Iris pigment epithelial cell (primary cell): ENCODE results near the gene NDC80.
A peak's percentile ranks its signal among the peaks of the same experiment; 100 is the strongest.
"Not testable (repeated sequence)": the region's sequence is repeated elsewhere in the genome, so short reads cannot be mapped to it uniquely, and the experiment has no call there.

Experiments
- DNase-seq: peaks from one replicate; pipeline ENCODE4 v3.0.0-alpha.2; 2011; ENCODE audit warnings: low read depth

NDC80 gene

DNA sequence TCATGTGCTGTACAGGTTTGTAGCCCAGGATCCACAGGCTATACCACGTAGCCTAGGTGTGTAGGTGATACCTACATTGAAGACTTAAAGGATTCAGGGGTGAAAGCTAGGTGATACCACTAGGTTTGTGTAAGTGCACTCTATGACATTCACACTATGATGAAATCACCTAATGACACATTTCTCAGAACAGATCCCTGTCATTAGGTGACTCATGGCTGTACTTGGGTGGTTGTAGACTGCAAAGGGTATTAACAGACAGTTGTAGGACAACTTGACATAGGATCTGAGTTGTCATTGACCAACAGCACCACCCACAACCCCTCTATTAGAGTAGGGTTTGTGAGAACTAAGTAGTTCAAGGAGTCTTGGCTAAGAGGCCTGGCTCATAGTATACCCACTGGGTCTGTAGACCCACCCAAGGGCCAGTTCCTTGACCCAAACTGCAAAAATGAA is 56.5 kb downstream of the NDC80 start:
- DNase-seq, result peak; percentile 35

DNA sequence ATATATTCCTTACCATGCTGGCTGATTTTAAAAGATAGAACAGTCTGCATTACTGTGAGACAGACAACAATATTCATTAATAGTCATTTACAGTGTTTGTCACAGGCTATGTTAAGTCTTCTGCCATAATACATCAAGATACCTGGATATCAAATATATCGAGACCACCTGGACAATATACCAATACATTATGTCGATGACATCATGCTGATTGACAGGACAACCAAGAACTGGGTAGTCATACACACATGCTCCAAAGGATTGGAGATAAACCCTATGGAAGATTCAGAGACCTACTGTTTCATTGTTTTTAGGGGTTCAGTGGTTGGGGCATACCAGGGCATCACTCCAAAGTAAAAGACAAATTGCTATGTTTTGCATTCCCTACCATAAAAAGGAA is 57.6 kb downstream of the NDC80 start:
- DNase-seq, result no peak

DNA sequence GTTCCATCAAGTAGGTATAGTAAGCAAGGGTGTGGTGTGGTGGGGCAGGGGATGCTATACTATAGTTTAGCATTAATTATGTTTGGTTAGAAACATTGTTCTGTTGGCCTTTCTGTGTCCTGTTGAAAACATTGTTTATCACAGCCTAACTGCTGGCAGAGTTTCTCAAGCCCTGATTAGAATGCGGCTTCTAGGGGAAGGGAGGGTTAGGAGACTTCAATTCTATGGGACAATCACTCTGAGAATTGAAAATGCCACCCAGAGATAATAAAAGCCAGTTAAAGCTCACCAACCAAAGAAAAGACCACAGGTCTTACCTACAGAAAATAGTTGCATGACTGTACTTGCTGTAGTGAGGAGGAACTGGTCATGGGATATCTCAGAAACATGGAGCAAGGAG is 64.2 kb downstream of the NDC80 start:
- no peak for DNase-seq

DNA sequence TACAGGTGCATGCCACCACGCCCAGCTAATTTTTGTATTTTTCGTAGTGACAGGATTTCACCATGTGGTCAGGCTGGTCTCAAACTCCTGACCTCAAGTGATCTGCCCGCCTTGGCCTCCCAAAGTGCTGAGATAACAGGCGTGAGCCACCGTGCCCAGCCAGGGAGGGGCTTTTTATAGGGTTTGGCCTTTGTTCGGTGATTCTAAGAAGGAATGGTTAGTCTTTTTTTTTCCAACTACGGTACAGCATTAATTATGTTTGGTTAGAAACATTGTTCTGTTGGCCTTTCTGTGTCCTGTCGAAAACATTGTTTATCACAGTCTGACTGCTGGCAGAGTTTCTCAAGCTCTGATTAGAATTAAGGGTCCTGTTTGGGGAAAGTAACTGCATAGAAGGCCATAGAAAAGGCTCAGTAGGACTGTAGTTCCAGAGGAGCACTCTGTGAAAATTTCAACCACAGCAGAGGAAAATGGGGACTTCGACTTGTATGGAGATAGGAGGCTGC is 64.8 kb downstream of the NDC80 start:
- DNase-seq, result no peak

DNA sequence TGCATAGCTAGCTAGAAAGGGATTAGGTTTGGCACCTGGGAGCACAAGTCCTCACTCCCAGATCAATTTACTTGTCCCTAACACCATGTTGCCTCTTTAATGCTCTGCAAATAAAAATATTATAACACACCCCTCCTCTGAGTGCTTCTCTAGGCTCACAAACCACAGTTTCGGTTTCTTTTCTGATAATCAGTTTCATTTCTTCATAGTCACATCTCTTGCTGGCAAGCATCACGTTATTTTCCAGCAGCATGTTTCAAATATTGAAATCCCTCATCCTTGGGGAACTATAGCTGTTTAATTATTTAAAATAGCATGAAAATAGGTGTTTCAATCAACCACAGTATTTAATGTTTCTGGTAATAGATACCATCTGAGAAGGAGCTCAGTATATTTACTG is 70.3 kb downstream of the NDC80 start:
- peak; percentile 23 for DNase-seq

DNA sequence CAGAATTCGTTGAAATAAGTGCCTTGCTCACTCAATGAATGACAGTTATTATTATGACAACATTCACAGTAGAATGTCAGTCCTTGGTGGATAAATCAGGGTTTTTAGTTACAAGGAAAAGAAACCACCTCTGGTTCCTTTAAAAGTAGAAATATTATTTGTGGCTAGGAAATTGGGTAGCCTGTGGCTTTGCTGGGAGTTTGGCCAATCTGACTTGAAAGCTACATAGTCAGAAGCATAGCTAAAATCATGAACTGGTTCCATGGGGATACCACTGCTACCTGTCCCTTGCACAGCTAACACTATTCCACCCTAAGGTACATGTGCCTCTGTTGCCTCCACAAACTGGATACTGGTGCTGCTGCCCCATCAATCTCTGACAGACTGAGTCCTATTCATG is 71.4 kb downstream of the NDC80 start:
- no peak for DNase-seq

DNA sequence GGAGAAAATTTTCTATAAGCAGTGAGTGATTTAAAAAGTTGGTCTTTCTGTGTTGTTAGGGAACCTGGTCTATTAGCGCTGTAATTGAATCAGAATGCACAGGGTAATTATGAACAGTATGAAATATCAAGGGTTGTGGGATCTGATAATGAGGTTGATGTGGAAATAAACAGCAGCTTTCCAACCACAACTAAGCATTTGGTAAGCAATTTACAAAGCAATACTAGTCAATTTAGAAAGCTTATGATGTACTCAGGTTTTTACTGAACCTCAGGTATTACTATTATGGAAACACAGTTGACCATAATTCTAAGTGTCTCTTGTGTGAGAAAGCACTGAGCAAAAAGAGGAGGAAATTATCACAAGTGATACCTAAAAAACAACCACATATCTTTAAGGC is 73.2 kb downstream of the NDC80 start:
- DNase-seq, result no peak

DNA sequence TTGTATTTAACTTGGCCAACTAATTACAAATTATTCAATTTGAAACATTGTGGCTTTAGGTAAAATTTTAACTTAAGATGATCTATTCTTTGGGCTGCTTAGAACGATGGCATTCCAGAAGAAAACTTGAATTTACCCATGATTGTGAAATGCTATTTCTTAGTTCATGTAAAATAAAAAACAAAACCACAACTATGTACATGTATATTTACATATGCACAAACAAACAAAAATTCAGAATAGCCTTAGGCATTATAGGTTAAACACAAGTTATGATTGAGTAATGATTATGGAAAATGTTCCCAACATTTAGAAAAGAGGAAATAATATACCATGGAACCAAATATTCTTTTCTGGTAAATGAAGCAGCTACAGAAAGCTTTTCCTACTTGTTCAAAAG is 80.6 kb downstream of the NDC80 start:
- no peak for DNase-seq

DNA sequence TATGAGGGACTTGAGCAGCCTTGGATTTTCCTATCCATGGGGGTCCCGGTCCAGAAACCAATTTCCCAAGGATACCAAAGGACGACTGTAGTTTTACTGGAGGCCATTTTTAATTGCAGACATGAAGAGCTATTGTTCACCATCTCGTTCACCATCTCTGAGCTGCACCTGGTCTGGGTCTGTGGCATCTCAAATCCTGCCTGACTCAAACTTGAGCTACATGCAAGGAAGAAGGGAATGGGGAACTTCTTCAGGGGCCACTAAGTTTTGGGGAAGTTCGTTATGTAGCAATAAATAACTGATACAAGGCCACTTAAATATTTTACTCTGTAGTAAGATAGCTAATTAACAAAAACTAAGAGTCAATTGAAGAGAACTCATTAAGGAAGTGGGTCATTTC is 82.1 kb downstream of the NDC80 start:
- DNase-seq, result no peak

DNA sequence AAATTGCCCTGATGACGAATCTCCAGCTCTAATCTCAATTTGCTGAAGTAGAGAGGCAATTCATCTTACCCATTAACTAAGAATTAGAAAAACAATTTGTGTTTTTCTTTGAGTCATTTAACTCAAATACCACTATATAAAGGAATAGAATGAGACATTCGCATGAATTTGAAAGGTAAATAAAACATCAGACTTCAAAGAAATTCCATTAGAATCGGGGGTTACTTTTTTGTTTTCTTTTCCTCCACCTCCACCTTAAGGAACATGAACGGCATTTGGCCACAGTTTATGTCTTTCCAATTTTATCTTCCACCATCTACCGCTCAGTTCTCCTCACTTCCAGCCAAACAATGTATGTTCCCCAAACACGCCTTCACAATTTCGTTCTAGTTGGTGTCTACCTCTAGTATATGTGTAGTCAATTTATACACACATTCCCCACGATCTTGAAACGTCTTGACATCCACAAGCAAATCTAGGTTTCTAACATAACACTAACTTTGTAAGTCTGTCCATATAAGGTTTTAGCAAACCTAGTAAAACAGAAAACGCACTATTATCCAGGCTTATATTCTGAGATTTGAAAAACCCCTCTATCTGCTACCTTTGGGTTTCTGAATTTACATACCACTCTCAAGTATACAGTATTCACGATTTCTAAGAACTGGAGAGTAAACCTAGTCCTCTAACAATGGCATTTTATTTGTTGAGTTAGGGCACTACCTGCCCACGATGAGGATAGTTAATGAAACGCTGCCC is 83.0 kb downstream of the NDC80 start:
- peak; percentile 8 for DNase-seq

DNA sequence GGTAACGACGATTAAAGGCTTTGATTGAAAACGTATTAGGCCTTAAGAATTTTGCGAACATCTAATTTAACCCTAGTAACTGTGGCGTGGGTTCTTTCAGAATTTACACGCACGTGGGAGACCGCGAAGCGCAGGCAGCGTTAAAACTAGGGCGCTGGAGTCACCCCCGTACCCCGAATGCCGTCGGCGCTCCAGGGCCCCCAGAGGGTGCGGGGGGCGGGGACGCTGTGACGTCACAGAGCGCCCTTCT is 83.5 kb downstream of the NDC80 start:
- DNase-seq, result no peak

DNA sequence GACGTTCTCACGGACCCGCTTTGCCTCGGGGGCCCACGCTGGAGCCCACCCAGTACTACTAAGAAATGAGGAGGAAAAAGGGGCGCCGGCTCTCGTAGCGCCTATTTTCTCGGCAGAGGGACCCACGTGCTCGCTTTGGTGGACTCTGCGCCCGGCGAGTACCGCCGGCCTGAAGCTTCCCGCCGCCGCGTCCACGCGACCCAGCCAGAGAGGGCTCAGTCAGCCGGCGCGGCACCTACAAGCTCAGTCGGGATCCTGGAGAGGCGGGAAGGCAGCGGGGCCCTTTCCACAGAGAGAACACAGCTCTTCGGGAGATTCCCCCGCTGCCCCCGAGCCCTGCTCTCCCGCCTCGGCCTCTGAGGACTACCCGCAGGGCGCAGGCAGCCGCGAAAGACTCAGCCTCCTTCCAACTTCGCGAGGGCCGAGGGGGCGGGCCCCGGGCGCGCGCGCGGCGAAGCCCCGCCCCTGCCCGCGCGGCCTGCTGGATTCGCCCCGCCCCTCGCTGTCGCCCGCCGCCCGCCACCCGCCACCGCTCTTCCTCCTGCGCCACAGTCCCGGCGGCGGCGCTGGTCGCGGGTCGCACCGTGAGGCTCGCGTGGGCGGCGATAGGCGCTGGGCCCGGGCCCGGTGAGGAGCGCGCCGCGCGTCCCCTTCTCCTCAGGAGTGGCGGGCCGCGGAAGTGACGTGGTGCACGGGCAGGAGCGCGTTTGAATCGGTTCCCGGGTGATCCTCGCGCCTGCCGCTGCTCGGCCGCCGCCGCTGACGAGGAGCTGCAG is 84.0 kb downstream of the NDC80 start, which contains the start of gene SMCHD1:
Gene SMCHD1, plus strand, starts transcription at position 549 of the 776 bp plus-strand sequence. CDS start 350 bp downstream, outside the sequence.
- DNase-seq, result peak; percentile 81

DNA sequence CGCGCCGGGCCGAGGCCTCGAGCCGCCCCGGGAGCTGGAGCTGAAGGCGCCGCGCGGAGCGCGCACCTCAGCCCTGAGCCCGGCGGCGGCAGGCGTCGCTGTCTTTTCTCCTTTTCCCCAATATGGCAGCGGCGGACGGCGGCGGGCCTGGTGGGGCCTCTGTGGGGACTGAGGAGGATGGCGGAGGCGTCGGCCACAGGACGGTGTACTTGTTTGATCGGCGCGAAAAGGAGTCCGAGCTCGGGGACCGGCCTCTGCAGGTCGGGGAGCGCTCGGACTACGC is 84.5 kb downstream of the NDC80 start:
- DNase-seq, result no peak

DNA sequence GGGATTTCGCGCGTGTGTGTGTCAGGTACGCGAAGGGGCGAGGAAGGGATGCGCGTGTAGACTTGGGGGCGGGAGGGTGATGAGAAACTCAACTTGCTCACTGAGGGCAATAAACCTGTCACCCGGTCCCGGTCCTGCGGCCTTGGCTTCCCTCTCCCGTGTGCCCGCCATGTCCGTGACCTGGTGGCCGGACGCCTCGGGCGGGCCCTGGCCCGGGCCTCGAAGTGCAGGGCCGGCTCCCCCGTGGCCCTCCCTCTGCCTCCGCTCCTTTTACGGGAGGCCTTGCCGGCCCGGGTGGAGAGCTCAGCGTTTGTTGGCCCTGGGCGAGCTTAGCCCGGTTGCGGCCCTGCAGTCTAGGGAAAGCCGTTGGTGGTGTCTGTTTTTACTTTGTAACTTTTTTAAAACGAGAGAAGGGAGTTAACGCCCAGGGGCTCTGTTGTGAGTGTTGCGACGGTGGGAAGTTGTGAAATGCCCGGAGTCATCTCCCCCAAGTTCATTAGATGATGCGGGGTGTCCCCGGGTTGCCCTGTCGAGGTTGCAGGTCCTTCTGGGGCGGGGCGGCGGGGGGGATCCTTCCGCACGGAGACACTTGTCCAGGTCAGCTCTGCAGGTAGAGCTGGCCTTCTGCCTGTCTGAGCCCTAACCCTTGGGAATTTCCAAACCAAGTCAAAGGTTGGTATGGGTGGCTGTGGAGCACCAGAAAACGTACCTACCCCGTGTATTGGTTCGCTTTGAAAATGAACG is 85.1 kb downstream of the NDC80 start:
- DNase-seq, result peak; percentile 61

DNA sequence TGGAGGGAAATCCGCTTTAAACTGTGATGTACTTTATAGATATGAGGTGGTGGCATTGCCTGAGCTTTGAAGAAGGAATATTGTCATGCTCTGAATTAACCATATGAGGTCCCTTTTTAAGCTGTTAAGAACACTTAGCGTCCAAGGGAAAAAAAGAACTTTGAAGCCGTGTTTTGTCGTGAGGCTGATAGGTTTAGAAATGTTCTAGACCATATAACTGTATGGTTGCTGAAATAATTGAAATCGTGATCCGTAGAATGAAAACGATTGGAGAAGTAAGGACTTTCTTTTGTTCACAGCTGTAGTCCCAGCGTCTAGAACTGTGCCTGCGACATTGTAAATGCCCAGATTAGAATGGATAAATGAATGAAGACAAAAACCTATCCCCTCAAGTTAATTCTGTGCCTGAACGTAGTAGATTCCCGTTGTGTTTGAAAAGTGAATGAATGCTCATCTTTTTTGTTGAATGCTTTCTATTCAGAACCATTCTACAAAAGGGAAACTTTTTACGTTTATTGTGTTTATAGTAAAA is 85.7 kb downstream of the NDC80 start:
- DNase-seq, result peak; percentile 12

DNA sequence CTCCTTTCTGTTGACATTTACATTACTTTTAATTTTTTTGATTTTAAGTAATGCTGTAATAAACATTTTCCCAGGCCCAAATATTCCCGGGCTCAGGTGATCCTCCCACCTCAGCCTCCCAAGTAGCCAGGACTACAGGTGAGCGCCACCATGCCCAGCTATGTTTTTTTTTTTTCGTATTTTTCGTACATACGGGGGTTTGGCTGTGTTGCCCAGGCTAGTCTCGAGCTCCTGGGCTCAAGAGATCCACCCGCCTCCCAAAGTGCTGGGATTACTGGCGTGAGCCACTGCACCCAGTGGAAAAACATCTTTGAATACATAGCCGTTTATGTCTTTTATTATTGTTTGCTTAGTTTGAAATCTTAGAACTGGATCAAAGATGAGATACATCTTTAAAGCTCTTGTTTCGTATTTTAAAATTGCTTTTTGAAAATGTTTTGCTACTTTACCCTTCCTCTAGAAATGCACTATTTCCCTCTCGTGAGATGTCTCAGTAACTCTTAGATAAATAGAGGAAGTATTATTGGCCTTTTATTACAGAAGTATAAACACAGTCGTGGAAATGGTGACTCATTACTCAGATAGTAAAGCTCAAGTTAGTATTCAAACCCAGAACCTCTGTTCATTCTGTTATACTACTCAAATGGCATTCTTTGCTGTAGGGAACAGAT is 86.6 kb downstream of the NDC80 start:
- DNase-seq, result peak; percentile 91

DNA sequence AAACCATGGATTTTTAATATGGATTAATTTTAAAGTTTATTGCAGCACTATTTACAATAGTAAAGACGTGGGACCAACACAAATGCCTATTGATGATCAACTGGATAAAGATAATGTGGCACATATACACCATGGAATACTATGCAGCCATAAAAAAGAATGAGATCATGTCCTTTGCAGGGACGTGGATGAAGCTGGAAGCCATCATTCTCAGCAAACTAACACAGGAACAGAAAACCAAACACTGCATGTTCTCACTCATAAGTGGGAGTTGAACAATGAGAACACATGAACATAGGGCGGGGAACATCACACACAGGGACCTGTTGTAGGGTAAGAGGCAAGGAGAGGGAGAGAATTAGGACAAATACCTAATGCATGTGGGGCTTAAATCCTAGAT is 89.5 kb downstream of the NDC80 start:
- DNase-seq, result not testable (repeated sequence)

DNA sequence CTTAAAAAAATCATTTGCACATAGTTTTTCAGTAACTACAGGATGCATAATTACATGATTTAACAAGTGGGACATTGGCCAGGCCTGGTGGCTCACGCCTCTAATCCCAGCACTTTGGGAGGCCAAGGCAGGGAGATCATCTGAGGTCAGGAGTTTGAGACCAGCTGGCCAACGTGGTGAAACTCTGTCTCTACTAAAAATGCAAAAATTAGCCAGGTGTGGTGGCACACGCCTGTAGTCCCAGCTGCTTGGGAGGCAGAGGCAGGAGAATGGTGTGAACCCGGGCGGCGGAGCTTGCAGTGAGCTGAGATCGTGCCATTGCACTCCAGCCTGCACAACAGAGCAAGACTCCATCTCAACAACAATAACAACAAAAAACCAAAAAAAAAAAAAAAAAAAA is 90.9 kb downstream of the NDC80 start:
- DNase-seq, result not testable (repeated sequence)

DNA sequence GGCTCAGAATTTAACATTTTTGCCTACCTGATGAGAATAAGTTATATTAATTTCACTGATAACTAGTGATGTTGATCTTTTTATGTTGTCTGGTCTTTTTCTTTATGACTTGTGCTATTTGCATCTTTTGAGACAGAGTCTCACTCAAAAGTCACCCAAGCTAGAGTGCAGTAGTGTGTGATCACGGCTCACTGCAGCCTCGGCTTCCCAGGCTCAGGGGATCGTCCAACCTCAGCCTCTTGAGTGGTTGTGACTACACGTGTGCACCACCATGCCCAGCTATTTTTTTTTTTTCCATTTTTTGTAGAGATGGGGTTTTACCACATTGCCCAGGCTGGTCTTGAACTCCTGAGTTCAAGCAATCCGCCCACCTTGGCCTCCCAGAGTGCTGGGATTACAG is 91.6 kb downstream of the NDC80 start:
- DNase-seq, result no peak
